IPS-18c (cell line): ENCODE results near the gene TTLL8.
A peak's percentile ranks its signal among the peaks of the same experiment; 100 is the strongest.
"Not testable (repeated sequence)": the region's sequence is repeated elsewhere in the genome, so short reads cannot be mapped to it uniquely, and the experiment has no call there.

Experiments used
- H3K4me3 ChIP-seq: 2 replicates; pipeline ENCODE4 v1.7.0; 2013; ENCODE audit warnings: low read depth, mild to moderate bottlenecking, low read length, moderate library complexity; ENCODE audit not compliant: insufficient read depth
- H3K9me3 ChIP-seq: one replicate; pipeline ENCODE4 v1.6.1; 2013; ENCODE audit warnings: mild to moderate bottlenecking, low read length, moderate library complexity; ENCODE audit not compliant: control insufficient read depth, insufficient read depth

Gene TTLL8

DNA sequence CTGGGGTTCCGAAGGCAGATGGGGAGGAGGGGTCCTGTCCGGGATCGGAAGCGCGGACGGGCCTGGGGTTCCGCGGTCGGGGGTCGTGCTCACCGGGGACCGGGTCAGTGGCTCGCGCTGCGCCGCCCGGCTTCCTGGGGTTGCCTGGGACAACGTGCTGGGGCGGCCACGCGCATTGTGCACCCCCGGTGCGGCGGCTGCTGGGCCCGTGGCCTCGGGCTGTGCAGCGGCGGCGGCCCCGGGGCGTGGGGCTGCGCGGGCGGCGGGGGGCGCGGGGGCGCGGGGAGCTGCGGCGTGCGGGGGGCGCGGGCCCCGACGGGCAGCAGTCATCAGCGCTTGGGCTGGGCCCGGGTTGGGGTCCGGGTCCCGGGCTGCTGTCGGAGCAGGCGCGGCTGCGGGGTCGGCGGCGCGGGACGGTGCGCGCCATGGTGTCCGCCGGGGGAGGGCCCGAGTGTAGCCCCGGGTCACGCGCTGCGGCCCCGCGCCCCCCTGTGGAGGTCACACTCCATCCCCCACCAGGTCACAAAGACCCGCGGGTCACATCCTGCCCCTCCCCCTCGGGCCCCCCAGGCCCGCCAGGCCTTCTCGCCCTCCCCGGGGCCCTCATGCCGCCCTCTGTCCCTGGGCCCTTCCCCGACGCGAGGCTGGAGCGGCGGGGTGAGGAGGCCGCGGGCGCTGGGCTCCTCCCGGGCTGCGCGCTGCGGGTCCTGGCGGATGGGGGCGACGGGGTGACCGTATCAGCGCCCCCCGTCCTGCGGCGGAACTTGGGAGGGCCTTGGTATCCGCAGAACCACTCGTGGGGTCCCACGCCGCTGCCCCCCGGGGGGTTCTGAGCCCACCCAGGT, at the start of gene TTLL8:
TTLL8 (minus strand) TSS at position 238 of the 845 bp plus-strand sequence.
- H3K9me3 ChIP-seq = no peaks in the 10 kb centered on the region
- peak within 1 kb of the TSS; percentile 52 for H3K4me3 ChIP-seq

GRCh38 chr22:50107529-50107928, 49.4 kb upstream of the TTLL8 start:
- Histone ChIP-seq H3K4me3 (no peak overlapping the region), H3K9me3 (no peaks in the 10 kb centered on the region)

DNA sequence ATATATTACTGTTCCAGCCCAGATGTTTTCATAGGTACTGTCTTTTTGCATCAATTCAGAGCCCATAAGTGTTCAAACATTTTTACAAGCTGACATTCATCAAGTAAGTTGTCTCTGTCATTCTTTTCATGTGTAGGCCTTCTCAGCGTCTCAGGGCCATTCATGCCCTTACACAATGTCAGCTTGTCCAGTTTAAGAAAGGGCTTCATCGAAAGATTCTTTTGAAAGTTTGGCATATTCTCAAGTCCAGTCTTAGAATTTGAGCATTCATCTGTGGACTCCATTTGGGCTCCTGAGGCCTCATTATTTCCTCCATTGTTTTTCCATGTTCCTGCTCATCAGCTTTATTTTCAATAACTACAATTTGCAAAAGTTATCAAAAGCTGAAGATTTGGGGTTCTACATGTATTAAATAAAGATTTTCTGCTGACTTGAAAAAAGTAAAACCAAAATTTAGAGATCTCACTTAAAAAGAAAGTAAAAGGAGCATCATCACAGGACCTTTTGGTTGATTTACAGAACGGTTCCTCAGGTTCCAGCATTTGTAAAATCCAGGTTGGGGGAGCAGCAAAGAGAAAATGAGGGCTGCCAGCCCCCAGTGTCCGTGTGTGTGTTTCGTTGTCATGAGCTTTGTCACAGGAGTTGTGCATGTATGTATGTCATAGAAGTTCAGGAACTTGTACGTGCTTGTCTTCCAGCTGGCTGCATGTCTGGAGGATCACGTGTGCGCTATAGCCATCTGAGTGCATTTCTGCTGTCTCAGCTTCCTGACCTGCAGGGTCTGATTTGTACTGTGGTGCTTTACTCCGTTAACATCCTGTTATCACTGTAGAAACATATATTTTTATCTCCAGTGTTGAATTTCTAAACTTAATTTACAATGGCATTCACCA, 47.4 kb upstream of the TTLL8 start:
- Histone ChIP-seq H3K9me3 (no peaks in the 10 kb centered on the region), H3K4me3 (no peak overlapping the region)

GRCh38 chr22:50104141-50104544, 46.0 kb upstream of the TTLL8 start:
- H3K4me3 ChIP-seq = no peak overlapping the region
- H3K9me3 ChIP-seq = no peaks in the 10 kb centered on the region

GRCh38 chr22:50102946-50103345, 44.8 kb upstream of the TTLL8 start:
- no peaks in the 10 kb centered on the region for H3K9me3 ChIP-seq
- no peak overlapping the region for H3K4me3 ChIP-seq

DNA sequence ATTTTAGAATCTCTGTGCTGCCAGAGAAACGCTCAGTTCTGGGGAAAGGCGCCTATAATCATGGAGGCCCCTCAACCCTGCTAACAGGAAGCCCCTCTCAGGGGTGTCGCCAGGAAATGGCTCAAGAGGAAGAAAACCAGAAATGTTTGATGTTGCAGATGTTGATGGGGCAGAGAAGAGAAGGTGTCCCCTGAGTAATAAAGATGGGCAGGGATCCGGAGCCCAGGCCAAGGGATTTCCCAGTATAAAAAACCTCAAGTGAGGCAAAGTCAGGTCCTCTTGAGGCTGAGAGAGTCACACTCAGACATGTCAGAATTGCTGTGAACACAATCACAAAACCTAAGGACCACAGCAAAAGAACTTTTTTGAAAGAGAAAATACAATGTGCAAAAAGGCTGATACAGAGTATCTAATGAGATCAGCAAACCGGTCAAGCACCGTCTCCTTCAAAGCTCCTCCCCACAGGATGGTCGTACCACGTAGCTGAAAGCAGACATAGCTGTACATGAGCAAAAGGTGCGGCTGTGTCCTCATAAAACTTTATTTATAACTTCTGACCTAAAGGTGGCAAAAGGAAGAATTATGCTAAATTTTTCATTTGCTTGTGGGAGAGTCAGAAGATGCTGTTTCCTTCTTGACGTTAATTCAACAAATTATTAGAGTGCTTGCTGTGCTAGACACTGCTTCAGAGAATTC, 43.9 kb upstream of the TTLL8 start:
- H3K4me3 ChIP-seq = no peak overlapping the region

DNA sequence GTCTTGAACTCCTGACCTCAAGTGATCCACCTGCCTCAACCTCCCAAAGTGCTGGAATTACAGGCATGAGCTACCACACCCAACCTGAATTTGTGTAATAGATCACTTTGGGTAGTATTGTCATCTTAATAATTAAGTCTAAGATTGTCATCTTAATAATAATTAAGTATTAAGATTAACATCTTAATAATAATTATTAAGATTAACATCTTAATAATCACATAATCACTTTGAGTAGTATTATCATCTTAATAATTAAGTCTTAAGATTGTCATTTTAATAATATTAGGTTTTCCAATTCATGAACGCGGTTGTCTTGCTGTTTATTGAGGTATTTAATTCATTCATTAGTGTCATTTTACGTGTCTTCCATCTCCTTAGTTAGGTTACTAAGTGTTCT, 40.0 kb upstream of the TTLL8 start:
- no peak overlapping the region for H3K4me3 ChIP-seq
- H3K9me3 ChIP-seq = no peaks in the 10 kb centered on the region

More for the DNA sequence above, 43.9 kb upstream of the TTLL8 start:
- H3K9me3 ChIP-seq = no peaks in the 10 kb centered on the region

DNA sequence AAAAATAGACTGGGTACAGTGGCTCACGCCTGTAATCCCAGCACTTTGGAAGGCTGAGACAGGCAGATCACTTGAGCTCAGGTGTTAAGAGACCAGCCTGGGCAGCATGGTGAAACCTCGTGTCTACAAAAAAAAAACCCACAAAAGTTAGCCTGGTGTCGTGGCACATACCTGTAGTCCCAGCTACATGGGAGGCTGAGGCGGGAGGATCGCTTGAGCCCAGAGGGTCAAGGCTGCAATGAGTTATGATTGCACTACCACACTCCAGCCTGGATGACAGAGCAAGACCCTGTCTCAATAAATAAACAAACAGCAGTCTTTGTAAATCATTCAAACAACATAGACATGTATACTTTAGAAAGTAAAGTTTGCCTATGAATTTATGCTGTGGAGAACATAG, 34.2 kb upstream of the TTLL8 start:
- Histone ChIP-seq H3K4me3 (no peak overlapping the region), H3K9me3 (no peaks in the 10 kb centered on the region)

DNA sequence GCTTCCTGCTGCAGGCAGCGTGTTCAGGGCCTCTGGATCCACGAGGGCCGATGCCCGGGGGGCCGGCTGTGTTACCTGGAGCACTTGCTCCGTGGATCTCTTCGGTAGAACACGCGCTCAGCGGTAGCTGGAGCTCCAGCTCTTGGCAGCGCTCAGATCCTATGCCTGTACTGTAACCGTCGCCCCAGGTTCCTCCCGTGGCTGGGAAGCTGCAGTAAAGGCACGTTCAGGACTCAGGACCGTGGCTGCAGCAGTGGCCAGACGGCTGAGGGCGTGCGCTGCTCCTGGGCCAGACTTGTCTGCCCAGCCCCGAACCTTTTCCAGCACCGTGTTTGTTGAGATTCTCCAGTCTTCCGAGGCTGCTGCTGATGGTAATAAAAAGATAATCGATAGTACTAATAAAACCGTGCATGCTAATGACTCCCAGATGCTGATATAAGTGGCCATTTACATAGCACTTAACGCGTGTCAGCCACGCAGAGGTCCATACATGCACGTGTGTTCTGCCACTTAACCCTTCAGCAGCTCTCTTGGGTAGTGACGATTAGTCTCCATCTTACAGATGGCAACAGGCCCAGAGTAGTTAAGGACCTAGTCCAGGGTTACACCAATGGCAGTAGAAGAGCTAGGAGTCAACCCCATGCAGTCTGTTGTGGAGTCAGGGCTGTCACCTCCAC, 33.1 kb upstream of the TTLL8 start:
- H3K9me3 ChIP-seq = no peaks in the 10 kb centered on the region
- no peak overlapping the region for H3K4me3 ChIP-seq

- Histone ChIP-seq H3K9me3 (no peaks in the 10 kb centered on the region), H3K4me3 (no peak overlapping the region)
Observed at GRCh38 chr22:50090412-50090714, 32.3 kb upstream of the TTLL8 start.

- no peaks in the 10 kb centered on the region for H3K9me3 ChIP-seq
- H3K4me3 ChIP-seq = no peak within 1 kb of the TSS
Observed at GRCh38 chr22:50089682-50090411, 31.7 kb upstream of the TTLL8 start, which contains the start of gene MOV10L1. TSS of gene MOV10L1 (plus strand) at chr22:50090006. CDS start at chr22:50090089, 83 bp downstream.

DNA sequence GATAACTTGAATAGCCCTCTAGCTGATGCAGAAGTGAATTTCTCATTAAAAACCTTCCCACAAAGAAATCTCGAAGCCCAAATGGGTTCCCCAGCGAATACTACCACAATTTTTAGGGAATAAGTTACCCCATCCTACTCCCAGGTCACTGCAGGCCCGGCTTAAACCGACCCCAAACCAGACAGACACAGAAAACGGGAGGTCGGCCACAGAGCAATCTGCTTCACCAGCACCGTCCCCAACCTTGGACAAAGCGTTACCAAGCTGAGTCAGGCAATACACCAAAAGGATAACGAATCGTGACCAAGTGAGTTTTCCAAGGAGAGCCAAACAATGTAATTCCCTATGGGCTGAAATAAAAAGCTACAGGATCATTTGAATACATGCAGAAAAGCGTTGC, 31.1 kb upstream of the TTLL8 start:
- H3K9me3 ChIP-seq = no peaks in the 10 kb centered on the region
- no peak overlapping the region for H3K4me3 ChIP-seq

DNA sequence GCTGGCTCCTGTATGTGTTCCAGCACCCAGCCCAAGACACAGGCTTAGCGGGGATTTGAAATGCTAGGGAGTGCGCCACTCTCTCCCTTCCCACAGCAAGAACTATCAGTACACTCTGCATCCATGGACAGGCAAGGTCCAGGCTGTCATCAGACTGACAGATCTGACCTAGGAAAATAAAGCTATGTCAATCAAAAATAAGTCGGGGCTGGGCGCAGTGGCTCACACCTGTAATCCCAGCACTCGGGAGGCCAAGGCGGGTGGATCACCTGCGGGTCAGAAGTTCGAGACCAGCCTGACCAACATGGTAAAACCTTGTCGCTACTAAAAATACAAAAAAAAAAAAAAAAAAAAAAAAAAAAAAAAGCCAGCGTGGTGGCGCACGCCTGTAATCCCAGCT, 30.0 kb upstream of the TTLL8 start:
- H3K9me3 ChIP-seq = no peaks in the 10 kb centered on the region
- no peak overlapping the region for H3K4me3 ChIP-seq

DNA sequence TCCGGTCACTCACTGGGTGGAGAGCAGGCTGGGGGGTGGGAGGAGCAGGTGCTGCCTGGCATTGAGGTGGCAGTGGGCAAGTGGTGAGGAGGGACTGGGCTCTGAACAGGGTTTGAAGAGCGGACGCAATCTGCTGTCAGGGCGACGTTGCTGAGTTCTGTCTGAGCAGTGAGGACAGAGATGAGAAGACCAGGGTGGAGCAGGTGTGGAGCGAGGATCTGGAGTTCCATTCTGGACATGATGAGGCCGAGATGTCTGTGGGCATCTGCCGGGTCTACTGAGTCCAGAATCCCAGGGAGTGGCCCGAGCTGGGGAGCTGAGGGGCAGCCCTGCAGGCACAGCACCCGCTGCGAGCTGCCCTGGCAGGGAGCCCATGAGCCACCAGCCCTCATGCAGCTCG, 29.5 kb upstream of the TTLL8 start:
- no peaks in the 10 kb centered on the region for H3K9me3 ChIP-seq
- no peak overlapping the region for H3K4me3 ChIP-seq

- H3K4me3 ChIP-seq, H3K9me3 ChIP-seq: not testable (repeated sequence)
Observed at GRCh38 chr22:50086975-50087374, 28.9 kb upstream of the TTLL8 start.

DNA sequence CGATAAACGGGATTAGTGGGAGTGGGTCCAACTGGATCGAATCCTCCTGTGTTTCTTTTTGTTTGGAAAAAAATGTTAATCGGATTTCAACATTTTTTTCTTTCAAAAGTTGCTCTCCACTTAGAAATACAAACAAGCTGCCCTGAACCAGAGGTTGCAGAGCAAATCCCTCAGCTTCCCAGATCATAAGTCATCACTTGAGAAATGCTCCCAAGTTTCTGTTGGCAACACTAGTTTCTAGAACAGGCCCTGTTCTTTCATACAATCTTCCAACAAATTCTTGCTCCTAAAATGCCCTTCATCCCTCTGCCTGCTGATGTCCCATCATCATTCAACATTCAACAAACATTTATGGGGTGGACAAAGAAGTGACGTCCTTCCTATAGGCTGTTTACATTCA, 28.4 kb upstream of the TTLL8 start:
- Histone ChIP-seq H3K4me3 (no peak overlapping the region), H3K9me3 (no peaks in the 10 kb centered on the region)
